Stimulated activated CD8-positive, alpha-beta memory T cell treated with anti-CD3 and anti-CD28 coated beads, Interleukin-7, amount 100 ng/mL, for 24 hours (primary cell): ENCODE measurements around the gene ODC1.
"Not testable (repeated sequence)": the region's sequence is repeated elsewhere in the genome, so short reads cannot be mapped to it uniquely, and the experiment has no call there.

Experiments
- DNase-seq: peaks from one replicate; pipeline ENCODE4 v3.0.0-alpha.2; 2020; ENCODE audit warnings: low read depth

The ODC1 gene

DNA sequence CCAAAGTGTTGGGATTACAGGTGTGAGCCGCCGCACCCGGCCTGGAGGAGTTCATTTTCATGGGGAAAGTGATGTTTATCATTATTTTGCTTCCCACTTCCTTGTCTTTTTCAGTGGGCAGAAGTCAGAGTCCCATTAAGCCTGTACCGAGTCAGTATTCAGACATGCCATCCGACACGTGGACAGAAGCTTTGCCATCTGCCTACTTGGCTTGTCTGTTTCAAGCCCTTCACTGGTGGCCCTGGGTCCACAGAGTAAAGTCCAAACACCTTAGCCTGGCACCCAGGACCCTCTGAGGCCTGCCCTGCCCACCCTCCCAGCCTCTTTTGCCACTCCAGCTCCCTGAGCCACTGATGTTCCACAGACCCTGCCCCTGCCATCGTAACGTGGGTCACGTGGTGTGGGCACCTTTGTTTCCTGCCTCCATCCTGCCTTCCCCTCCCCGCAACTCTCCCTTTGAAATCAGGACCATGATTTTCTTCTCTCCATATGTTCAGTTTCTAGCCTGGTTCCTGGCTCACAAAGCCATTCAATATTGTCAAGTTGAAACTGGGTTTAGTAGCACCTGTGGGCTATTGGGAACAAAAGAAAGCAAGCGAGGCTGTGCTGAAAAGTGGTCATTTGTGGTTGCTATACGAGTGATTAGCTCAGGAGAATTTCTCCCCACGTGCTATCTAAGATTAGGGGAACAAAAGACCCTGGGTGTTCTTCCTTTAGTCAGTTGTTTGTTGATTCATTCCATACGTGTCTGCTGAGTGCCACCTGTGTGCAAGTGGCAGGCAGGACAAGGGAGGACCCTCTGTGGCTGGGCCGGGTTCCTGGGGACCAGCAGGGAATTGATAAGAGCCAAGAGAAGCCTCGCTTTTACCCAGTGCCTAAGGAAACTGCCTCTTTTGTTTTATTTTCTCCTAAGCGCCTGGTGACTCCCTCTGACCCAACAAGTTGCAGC is 5.1 kb upstream of the ODC1 start:
- DNase-seq: no peak

DNA sequence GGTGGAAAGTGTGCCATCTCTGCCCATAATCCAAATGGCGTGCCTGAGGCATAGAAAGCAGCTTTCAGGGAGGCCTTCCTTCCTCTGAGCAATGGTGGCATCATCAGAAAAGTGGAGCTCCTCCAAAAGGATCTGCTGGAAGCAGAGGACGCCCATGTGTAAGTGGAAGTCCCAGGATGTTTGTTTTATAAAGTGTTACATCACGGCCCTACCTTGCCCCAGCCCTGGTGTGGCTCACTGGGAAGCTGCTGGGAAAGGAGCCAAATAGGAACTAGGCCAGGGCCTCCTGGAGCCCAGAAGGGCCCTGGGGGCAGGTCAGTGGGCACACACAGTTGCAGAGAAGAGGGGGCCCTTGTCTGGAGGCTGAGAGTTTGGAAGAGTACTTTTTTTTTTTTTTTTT is 4.2 kb upstream of the ODC1 start:
- no peak for DNase-seq

DNA sequence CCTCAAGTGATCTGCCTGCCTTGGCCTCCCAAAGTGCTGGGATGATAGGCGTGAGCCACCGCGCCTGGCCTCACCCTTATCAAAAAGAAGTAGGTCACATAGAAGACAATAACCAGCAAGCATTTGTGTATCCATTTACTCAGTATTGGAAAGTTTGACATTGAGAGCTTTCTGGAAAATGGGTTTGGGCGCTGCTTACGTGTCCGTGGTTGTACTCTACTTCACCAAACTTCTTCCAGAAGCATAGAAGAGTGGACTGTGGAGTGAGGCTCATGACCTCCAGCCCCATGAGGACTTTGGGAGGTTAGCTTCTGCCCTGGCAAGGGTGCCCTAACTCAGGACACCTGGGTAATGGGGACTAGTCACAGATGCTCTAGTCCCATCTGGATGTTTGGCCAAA is 3.7 kb upstream of the ODC1 start:
- DNase-seq: no peak

DNA sequence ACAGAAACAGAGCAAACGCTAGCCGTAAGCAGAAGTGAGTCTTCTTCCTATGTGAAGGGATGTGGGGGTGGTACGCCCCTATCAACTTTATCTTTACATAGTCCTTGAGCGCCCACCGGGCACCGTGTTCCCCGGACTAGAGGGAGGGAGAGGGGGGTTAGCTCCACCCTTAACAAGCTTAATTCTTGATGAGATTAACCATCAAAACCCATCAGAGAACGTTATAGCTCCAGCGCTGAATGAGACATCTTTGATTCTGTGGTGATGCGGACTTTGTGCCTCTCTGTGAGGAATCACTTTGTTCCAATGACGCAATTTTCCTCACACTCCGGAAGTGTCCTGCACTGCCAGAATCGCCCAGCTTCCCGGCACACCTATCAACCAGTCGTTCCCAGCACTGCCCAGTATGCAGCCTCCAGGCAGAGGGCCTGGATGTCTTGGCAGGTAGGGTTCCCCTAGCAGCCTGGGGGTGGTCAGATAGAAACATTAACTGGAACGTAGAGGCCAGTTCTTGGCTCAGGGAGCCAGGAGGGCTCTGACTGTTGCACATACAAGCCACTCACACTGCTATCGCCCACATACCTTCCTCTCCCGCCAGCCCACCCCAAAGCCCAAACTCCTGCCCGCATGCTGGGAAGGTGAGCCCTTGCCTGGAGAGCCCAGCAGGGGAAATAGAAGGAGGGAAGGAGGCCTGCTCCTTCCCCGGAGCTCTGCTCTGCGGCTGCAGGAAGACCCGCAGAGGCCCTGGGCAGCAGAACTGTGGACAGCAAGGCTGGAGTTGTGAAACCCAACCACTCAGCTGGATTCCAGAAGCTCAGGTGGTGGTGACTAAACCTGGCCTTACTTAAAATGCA is 1.9 kb upstream of the ODC1 start:
- no peak for DNase-seq

DNA sequence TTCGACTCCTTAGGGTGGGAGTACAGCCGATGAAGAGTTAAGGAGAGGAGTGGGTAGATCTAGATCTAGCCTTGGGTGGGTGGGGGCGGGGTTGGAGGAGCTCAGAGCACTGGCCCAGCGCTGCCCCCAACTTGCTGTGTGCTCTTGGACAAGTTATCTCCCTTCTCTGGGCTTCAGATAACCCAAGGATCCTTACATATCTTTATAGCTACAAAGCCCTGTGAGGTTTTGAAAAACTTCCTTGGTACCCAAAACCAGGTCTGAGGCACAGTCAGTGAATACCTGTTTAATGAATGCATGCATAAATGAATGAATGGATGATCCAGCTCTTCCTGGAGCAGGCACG is 1.3 kb upstream of the ODC1 start:
- no peak for DNase-seq

DNA sequence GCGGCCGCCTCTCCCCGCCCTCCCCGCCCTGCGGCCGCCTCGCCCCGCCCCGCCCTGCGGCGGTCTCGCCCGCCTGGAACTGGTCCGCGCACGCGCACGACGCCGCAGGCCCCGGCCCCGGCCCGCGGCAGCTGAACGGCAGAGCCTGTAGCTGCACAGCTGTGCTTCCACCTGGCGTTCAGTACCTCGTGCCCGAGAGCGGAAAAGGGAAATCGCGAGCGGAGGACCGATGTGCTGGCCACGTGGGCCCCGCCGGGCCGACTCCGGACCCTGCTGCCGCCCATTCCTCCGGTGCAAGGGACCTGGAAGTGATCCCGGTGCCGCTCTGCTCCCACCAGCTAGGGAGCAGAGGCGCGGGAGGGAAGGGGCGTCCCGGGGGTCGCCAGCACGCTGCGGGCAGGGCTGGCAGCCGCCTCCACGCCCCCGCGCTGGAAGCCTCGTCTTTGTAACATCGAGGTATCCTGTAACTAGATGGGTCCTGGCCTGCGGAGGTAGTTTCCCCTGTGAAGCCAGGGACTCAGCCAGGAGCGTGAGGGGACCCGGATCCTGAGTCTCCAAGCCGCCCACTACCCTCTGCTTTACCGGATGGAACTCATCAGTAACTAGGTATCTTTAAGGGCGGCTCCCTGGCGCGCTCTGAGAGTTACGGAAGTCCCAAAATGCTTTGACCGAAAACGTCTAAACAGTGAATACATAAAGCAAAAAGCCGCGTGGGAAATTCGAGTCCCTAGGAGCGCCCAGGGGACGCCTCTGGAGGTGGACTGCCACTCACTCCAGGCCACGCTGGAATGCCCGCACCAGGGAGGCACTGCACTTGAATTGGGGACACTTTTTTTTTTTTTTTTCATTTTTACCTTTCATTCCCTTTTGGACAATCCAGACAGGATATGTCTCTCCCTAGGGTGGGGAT is 704 bp upstream of the ODC1 start:
- DNase-seq: peak; percentile 79

DNA sequence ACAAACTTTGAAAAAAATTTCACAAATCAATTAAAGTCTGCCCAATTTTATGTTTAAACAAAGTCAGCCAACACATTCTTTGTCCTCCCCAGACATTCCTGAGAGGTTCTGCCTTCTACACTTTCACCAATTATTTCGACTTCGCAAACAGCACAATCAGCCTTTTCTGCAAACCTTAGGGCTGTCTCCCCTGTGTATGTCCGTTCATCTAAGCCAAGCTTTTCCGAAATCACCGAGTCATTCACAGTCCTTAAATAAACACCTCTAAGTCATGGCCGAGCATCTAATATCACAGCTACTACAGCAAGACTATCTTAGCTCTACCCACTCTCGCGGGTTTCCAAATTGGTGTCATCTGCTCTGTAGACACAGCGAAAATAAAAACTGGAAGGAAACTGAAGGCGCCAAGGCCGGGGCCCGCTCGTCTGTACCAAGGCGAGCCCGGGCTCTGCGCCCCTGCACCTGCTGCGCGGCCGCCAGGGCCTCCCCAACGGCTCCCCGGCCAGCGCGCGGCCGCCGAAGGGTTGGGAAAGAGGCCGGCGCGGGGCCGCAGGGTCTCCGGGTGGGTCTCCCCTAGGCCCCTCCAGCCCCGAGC is 730 bp downstream of the ODC1 start:
- DNase-seq: no peak

DNA sequence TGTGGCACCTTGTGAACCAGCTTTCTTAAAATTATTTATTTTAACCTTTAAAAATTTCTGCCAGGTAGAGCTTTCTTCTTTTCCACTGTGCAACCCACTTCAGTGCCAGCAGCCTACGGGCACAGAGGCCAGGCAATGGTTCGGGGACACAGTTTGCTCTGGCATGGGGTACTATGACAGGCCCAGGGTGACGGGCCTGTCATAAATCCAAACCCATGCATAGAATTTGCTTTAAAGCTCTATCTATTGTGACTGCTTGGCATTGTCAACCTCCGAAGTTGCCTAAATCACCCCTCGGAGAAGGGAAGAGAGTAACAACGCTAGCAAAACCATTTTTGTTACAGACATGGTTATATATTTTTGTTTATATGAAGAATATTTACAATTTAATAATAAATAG is 1.5 kb downstream of the ODC1 start:
- DNase-seq: no peak

DNA sequence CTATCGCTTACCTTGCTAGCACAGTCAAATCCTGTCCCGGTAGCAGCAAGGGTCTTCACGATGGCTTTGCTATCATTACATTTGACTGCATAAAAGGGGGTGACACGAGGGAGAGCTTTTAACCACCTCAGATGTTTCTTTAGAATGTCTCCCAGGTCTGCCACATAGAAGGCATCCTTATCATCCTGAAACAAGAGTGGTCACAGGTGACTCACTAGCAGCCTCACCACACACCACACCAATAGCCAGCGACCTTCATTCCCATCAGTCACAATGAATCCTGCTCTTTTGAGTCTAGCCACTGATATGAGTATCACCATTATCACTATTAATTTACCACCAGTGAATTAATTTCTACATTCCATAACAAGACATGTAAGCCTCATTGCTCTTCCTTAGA is 3.7 kb downstream of the ODC1 start:
- DNase-seq: no peak

DNA sequence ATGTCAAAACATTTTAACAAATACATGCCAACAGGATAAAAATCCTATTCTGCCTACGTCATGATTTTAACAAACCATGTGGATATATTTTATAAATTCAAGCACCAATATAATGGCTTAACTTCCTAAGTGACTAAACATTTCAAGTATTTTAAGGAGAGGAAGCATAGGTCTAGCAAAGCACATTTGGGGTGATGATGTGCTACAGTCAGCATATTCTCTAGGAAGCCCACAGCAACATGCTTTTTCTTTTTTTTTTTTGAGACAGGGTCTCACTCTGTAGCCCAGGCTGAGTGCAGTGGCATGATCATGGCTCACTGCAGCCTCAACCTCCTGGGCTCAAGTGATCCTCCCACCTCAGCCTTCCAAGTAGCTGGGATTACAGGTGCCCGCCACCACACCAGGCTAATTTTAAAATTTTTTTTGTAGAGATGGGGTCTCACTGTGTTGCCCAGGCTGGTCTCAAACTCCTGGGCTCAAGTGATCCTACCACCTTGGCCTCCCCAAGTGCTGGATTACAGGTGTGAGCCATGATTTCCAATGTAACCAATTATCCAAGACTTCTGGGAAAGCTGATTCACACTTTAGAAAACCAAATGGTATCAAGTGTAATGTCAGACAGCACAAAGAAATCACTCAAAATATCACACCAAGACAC is 5.5 kb downstream of the ODC1 start:
- DNase-seq: not testable (repeated sequence)

DNA sequence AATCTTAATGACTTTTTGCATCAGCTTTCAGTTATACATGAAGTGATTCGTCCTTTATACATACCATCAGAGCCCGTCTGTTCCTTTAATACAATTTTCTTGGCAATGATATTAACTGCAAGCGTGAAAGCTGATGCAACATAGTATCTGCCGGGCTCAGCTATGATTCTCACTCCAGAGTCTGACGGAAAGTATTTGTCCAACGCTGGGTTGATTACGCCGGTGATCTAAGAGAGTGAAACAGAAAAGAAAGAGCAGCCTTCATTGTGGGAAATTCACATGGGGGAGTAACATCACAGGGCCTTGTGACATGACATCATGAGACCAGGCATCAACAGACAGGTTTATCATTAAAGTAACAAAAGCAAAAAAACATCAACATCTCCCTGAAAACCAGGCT is 6.2 kb downstream of the ODC1 start:
- DNase-seq: no peak

DNA sequence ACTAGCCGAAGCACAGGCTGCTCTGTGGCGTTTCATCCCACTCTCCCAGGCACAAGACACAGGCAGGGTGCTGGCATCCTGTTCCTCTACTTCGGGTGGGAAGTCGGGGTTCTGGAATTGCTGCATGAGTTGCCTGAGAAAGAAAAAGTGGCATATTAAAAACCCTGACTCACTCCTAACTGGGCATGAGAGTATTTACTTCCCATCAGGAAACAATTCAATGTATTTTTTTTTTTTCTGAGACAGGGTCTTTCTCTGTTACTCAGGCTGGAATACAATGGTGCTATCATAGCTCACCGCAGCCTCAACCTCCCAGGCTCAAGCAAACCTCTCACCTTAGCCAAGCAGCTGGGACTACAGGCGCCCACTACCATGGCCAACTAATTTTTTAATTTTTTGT is 7.4 kb downstream of the ODC1 start:
- DNase-seq: no peak

DNA sequence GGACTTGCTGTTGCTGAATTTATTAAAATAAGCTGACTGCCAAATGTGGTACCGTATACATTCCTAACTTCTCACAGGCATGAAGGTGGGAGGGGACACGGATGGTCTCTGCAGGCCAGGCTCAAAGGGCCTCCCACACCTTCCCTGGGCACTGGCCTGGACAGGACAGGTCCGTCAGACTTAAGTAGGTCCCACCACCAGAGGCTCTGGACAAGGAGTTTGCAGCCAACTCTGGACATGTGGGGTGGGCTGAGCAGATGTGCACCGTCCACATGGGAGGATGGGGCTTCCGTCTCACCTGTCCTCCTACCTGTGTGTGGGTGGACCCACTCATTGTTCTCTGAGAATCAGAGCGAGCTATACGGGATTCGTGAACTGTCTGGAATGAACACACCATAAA is 8.2 kb downstream of the ODC1 start:
- no peak for DNase-seq

DNA sequence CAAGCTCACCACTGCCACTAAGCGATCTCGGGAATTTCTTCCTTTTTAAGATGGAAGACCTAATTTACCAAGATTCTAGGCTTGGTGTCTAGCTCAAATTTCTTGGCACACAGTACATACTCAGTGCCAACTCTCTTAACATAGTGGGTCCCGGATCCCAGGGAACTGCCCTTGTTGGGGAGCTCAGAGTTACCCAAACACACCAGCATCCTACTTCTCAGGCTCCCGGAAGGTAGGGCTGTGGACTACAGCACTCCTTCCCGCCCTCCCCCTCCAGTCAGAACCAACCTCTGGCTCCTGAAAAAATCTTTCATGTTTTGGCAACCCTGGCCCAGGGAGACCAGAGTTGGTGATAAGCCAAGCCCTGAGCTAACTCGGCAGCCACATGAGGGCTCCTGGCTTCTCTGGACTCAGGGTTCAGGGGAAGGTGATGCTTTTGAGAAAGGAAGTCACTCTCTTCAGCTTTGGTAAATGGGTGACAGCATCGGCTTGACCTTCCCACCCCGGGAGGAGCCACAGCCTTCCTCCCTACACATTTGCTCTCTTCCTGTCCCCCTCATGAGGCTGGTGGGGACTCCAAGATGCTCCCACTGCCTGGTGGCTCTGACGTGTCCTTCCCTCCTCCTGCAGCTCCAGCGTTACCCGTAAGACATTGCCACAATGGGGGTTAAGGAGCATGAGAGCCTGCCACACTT is 8.8 kb downstream of the ODC1 start:
- no peak for DNase-seq

DNA sequence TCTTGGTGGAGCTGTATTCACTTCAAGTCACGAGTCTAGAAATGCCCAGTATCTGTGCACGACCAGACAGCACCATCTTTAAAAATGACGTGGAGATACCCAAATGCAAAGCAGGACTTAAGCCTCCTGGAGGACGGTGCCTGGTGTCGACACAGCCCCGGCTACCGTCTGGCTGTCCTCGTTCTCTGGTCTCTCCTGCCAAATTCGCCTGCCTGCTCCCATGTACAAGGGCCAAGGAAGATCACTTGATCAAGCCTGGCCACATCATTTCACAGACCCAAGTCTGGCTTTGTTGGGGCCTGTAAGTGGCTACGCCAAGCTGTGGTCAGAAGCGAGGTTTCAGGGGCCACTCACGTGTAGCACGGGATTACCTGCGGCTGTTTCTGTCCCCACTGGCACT is 9.4 kb downstream of the ODC1 start:
- no peak for DNase-seq

DNA sequence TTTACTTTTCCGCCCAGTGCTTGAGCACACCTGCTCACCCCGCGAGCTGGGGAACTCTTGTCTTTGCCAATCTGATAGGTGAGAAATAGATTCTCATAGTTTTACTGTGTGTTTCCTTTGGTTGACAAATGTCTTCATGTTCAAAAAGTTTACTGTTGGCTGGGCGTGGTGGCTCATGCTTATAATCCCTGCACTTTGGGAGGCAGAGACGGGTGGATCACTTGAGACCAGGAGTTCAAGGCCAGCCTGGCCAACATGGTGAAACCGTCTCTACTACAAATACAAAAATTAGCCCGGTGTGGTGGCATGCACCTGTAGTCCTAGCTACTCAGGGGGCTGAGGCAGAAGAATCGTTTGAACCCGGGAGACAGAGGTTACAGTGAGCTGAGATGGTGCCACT is 10.3 kb downstream of the ODC1 start:
- DNase-seq: no peak

DNA sequence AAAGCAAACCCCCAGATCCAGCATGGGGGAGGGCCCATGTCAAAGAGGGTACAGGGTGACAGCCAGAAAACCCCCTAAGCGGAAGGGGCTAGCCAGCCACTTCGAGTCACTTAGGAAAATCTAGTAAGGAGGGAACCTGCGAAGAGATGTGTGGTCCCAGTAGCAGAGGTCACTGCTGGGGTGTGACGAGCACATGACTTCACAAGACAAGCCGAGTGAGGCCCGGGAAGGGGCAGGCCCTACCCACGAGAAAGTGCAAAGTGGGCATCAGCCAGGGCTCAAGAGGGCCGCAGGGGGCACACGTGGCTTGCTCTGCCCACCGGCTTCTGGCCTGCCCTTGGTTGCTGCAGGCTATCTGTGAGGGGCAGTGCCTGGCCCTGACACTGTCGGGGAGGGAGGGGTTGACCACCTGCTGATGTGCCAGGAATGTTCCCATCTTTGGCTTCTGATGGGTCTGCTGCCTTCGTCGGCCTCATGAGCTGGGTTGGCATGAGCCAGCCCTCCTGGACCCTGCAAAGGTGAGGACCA is 11.5 kb downstream of the ODC1 start:
- no peak for DNase-seq

DNA sequence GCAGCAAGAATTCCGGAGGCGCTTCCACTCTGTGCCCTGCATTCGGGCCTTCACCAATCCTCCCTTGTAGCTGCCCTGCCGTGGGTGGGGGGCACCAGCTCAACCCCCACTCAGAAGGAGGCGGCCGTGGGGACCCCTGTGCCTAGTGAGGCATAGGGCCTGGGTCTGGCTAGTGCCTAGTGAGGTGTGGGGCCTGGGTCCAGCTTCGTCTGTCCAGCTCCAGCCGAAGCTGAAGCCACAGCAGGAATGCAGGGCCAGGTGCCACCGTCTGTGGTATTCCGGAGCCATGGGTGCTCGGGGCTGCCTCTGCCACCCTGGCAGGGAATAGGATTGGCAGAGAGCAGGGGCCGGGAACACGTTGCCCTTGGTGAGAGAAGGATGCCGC is 12.3 kb downstream of the ODC1 start:
- no peak for DNase-seq

DNA sequence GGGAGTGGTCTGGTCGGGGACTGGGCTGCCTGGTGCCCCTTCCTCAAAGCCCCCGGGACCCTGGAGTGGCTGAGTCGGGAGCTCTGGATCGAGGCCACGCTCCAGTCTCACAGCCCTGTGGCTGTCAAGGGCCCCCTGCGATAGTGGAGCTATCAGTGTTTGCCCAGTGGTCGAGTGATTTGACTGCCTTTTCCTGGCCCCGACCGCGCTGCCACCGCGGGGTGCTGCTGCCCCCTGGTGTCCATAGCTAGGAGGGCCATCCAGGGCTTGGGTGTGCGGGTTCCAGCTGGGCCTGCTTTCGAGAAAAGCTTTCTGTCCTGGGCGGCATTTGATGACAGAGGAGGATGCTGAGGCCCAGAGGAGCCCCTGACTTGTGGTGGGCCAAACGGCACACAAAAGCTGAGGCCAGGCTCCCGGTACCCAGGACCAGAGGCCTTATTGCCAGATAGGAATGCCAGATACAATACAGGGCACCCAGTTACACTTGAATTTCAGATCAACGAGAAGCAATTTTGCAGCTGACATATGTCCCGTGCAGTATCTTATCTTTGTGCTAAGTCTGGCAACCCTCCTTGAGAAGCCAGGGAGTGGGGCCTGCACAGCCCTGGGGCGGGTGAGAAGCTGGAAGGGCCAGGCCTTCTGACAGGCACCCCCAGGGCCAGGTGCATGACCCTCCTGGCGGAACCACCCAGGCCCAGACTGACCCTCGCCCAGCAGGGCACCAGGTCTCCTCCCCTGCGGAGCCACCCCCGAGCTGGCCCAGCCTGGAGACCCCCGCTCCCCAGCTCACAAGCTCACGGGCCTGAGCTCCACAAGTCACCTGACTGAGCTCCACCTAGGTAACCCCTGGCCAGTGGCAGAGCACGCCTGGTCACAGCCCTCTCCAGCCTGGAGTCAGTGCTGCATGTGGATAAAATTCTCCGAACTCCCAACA is 13.0 kb downstream of the ODC1 start:
- peak; percentile 53 for DNase-seq
